Osteoblast (primary cell): ENCODE results near the gene LY86. TPM values are rescaled to one million over a fixed set of nuclear protein-coding genes. Genes with fewer than 3 reads are reported as not detected.

ENCODE experiments used
- DNase-seq: peaks from one replicate; pipeline ENCODE4 v3.0.0; 2011; ENCODE audit warnings: low spot score, mixed read lengths; ENCODE audit not compliant: insufficient read length; ENCODE audit errors: missing footprints
- H2AFZ ChIP-seq: 2 replicates; pipeline ENCODE4 v1.6.0; 2011; ENCODE audit warnings: mild to moderate bottlenecking, low read length
- H3K27ac ChIP-seq: 2 replicates; pipeline ENCODE4 v1.5.1; 2011; ENCODE audit warnings: mild to moderate bottlenecking, low read depth, low read length, moderate library complexity
- H3K27me3 ChIP-seq: 2 replicates; pipeline ENCODE4 v1.6.0; 2012; ENCODE audit warnings: mild to moderate bottlenecking, control low read depth, inconsistent platforms, low read length, moderate library complexity; ENCODE audit not compliant: insufficient read depth
- H3K36me3 ChIP-seq: 2 replicates; pipeline ENCODE4 v1.5.1; 2011; ENCODE audit warnings: mild to moderate bottlenecking, low read length, control low read depth, moderate library complexity; ENCODE audit not compliant: insufficient read depth
- H3K4me1 ChIP-seq: 2 replicates; pipeline ENCODE4 v1.5.1; 2011; ENCODE audit warnings: mild to moderate bottlenecking, low read length, control low read depth, moderate library complexity; ENCODE audit not compliant: insufficient read depth
- H3K4me2 ChIP-seq: 2 replicates; pipeline ENCODE4 v1.6.0; 2011; ENCODE audit warnings: mild to moderate bottlenecking, low read length; ENCODE audit not compliant: insufficient read depth
- H3K4me3 ChIP-seq: fragments of 200-600 bp; sonication (generic); 3 replicates; pipeline ENCODE4 v1.5.1; 2012; ENCODE audit warnings: mild to moderate bottlenecking, low read length, inconsistent platforms; ENCODE audit not compliant: insufficient read depth
- H3K79me2 ChIP-seq: 2 replicates; pipeline ENCODE4 v1.6.0; 2012; ENCODE audit warnings: mild to moderate bottlenecking, low read length, control low read depth, inconsistent platforms; ENCODE audit not compliant: insufficient read depth
- H3K9me3 ChIP-seq: 2 replicates; pipeline ENCODE4 v1.5.1; 2011; ENCODE audit warnings: low read depth, low read length, control low read depth
- H4K20me1 ChIP-seq: 2 replicates; pipeline ENCODE4 v1.6.0; 2012; ENCODE audit warnings: mild to moderate bottlenecking, low read length, control low read depth; ENCODE audit not compliant: insufficient read depth
- total RNA-seq: library from RNA; depleted of rRNA; stranded (reverse); fragments of >200 nt; gene quantifications from 2 replicates; pipeline ENCODE4 v1.2.3, GENCODE V29; 2012
- TF ChIP-seq, protein P1 (sequence below): IDR thresholded peaks from 2 replicates; pipeline ENCODE4 v1.5.1; 2011; ENCODE audit warnings: mild to moderate bottlenecking, low read depth, low read length, moderate library complexity; ENCODE audit errors: extremely low read depth

The LY86 gene
- total RNA-seq, 1 donor = not detected

DNA sequence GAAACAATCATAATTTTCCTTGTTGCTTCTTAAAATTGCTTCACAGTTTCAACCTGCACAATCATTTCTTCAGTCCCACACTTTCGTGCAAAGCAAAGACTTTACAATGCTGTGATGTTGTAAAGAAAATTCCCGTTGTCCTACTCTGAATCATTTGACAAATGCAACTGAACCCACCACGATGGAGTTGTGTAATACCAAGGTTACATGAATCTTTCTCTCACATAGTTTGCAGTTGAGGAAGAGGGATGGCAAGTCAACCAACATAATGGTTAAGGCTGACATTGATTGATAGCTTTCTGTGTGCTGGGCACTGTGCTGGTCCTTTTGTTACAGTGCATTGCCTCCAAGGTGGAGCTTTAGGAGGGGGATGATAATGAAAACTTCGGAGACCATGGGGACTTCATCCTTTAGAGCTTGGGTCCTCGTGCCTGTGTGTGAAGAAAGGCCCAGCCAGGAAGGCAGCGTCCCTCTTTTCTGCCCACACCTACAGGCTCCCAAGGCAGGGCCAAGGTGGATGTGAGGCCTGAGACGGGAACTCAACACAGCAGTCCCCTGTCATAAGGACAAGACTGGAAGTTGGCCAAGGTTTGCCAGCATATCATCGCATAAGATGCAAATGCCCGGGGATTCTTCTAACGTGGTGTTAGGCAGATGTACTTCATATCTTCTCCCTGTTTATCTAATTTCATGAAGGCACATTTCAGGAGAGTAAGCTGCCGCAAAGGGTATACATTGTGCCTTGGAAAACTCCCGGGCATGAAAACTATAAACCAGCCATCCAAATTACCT is 96.9 kb downstream of the LY86 start:
- H3K4me3 ChIP-seq = no peak overlapping the region
- no peak overlapping the region for H3K27ac ChIP-seq
- no peak overlapping the region for H3K4me2 ChIP-seq
- peaks cover 7% of the 10 kb centered on the region for H3K4me1 ChIP-seq
- H3K9me3 ChIP-seq = no peaks in the 10 kb centered on the region
- no peak overlapping the region for H2AFZ ChIP-seq
- no peaks in the 10 kb centered on the region for H4K20me1 ChIP-seq
- H3K79me2 ChIP-seq = no peaks in the 10 kb centered on the region
- peaks cover 16% of the 10 kb centered on the region for H3K27me3 ChIP-seq
- TF ChIP-seq, protein P1, sequence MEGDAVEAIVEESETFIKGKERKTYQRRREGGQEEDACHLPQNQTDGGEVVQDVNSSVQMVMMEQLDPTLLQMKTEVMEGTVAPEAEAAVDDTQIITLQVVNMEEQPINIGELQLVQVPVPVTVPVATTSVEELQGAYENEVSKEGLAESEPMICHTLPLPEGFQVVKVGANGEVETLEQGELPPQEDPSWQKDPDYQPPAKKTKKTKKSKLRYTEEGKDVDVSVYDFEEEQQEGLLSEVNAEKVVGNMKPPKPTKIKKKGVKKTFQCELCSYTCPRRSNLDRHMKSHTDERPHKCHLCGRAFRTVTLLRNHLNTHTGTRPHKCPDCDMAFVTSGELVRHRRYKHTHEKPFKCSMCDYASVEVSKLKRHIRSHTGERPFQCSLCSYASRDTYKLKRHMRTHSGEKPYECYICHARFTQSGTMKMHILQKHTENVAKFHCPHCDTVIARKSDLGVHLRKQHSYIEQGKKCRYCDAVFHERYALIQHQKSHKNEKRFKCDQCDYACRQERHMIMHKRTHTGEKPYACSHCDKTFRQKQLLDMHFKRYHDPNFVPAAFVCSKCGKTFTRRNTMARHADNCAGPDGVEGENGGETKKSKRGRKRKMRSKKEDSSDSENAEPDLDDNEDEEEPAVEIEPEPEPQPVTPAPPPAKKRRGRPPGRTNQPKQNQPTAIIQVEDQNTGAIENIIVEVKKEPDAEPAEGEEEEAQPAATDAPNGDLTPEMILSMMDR = no peak
- no peak for DNase-seq
- no peaks in the 10 kb centered on the region for H3K36me3 ChIP-seq

GRCh38 chr6:6686176-6686575 is 97.7 kb downstream of the LY86 start:
- H4K20me1 ChIP-seq = no peaks in the 10 kb centered on the region
- no peaks in the 10 kb centered on the region for H3K36me3 ChIP-seq
- peaks cover 16% of the 10 kb centered on the region for H3K27me3 ChIP-seq
- H3K4me3 ChIP-seq = no peak overlapping the region
- DNase-seq = no peak
- no peak overlapping the region for H3K27ac ChIP-seq
- H2AFZ ChIP-seq = no peak overlapping the region
- H3K4me1 ChIP-seq = peaks cover 7% of the 10 kb centered on the region
- no peak overlapping the region for H3K4me2 ChIP-seq
- TF ChIP-seq, protein P1 = no peak
- H3K79me2 ChIP-seq = no peaks in the 10 kb centered on the region
- H3K9me3 ChIP-seq = no peaks in the 10 kb centered on the region

GRCh38 chr6:6686748-6687601 is 98.5 kb downstream of the LY86 start:
- no peak for DNase-seq
- no peaks in the 10 kb centered on the region for H4K20me1 ChIP-seq
- H3K79me2 ChIP-seq = no peaks in the 10 kb centered on the region
- no peak overlapping the region for H3K4me3 ChIP-seq
- peaks cover 7% of the 10 kb centered on the region for H3K4me1 ChIP-seq
- H2AFZ ChIP-seq = no peak overlapping the region
- H3K27me3 ChIP-seq = peaks cover 16% of the 10 kb centered on the region
- H3K36me3 ChIP-seq = no peaks in the 10 kb centered on the region
- H3K9me3 ChIP-seq = no peaks in the 10 kb centered on the region
- H3K27ac ChIP-seq = no peak overlapping the region
- H3K4me2 ChIP-seq = no peak overlapping the region
- TF ChIP-seq, protein P1 = no peak

GRCh38 chr6:6688283-6688682 is 99.8 kb downstream of the LY86 start:
- Histone ChIP-seq H3K9me3 (no peaks in the 10 kb centered on the region), H4K20me1 (no peaks in the 10 kb centered on the region), H3K4me1 (peaks cover 7% of the 10 kb centered on the region), H3K79me2 (no peaks in the 10 kb centered on the region), H3K27ac (no peak overlapping the region), H2AFZ (no peak overlapping the region), H3K4me2 (no peak overlapping the region), H3K36me3 (no peaks in the 10 kb centered on the region), H3K4me3 (no peak overlapping the region), H3K27me3 (peaks cover 15% of the 10 kb centered on the region)
- DNase-seq = no peak
- TF ChIP-seq, protein P1 = no peak
